GM10266 (cell line): Measurements from ENCODE around the gene DCDC2.
"Not testable (repeated sequence)": the region's sequence is repeated elsewhere in the genome, so short reads cannot be mapped to it uniquely, and the experiment has no call there.

Experiments
- DNase-seq: peaks from one replicate; pipeline ENCODE4 v3.0.0; 2012; ENCODE audit errors: extremely low spot score
- TF ChIP-seq, protein P1 (sequence below): IDR thresholded peaks from 2 replicates; pipeline ENCODE4 v1.5.1; 2012; ENCODE audit warnings: mild to moderate bottlenecking, low read depth; ENCODE audit not compliant: control insufficient read depth, insufficient read depth; ENCODE audit errors: missing control alignments

The DCDC2 gene

GRCh38 chr6:24149296-24149695, 208.6 kb downstream of the DCDC2 start:
- no peak for DNase-seq
- TF ChIP-seq, protein P1, sequence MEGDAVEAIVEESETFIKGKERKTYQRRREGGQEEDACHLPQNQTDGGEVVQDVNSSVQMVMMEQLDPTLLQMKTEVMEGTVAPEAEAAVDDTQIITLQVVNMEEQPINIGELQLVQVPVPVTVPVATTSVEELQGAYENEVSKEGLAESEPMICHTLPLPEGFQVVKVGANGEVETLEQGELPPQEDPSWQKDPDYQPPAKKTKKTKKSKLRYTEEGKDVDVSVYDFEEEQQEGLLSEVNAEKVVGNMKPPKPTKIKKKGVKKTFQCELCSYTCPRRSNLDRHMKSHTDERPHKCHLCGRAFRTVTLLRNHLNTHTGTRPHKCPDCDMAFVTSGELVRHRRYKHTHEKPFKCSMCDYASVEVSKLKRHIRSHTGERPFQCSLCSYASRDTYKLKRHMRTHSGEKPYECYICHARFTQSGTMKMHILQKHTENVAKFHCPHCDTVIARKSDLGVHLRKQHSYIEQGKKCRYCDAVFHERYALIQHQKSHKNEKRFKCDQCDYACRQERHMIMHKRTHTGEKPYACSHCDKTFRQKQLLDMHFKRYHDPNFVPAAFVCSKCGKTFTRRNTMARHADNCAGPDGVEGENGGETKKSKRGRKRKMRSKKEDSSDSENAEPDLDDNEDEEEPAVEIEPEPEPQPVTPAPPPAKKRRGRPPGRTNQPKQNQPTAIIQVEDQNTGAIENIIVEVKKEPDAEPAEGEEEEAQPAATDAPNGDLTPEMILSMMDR = no peak

GRCh38 chr6:24148684-24149083, 209.2 kb downstream of the DCDC2 start:
- no peak for DNase-seq
- TF ChIP-seq, protein P1 = no peak

DNA sequence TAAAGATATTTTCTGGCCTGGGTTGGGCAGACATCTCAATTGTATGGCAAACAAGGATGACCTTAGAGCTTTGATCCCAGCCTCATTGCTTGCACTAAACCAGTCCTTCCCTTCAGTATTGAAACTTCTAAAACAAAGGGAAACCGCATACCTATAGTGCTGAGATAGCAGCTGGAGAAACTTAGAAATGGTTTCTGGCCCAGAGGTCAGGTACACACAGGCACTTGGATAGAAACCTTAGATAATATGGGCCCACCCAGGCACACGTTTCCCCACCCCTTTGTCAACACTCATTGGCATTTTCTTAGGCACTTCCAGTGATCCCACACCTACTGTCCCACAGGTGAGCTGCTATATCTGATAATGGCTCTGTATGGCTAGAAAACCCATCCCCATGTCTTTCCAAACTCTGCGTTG, 209.7 kb downstream of the DCDC2 start:
- no peak for DNase-seq
- TF ChIP-seq, protein P1 = no peak

DNA sequence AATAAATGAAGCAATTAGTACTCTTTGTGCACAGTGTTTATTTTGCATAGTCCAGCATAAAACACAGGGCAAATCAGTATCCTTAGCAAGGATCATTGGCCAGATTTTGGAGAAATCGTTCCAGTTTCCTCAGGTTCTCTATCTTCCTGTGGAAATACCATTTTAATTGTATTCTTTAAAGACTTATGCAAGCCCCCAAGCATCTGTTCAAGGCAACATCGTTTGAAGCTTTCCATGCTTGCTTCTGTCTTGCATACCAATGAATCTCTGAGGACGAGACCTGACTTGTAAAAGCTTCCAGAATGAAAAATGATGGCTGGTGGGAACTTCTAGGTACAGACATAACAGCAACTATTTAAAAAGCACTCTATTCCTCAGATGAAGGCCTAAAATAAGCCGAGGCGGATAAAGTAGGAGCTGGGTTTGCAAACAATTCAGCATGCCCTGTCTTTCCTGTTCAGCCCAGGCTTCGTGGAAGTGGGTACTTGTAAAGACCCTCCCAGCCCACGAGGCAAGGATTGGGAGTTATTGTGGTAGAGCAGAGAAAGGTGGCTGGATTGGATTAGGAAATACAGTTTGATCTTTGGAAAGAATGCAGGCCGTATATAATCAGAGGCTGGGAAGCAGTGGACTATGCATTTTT, 210.2 kb downstream of the DCDC2 start:
- TF ChIP-seq, protein P1 = no peak

GRCh38 chr6:24146871-24147270, 211.0 kb downstream of the DCDC2 start:
- DNase-seq = no peak
- TF ChIP-seq, protein P1 = no peak

More for the DNA sequence above, 210.2 kb downstream of the DCDC2 start:
- DNase-seq = no peak

DNA sequence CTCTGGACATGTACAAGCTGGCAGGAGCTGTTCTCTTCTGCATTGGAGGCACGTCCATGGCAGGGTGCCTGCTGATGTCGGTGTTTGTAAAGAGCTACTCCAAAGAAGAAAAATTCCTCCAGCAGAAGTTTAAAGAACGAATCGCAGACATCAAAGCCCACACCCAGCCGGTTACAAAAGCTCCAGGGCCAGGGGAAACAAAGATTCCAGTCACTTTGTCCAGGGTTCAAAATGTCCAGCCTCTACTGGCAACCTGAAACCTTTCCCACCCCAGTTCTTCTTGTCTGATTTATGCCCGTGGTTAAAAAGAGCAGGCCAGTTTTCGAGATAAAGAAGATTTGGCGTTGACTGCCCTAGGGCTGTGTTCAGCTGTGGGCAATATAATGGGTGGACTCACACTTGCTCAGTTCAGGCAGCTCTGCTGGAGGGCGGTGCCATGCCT, 212.1 kb downstream of the DCDC2 start:
- TF ChIP-seq, protein P1 = no peak
- no peak for DNase-seq

GRCh38 chr6:24142733-24143132, 215.1 kb downstream of the DCDC2 start:
- DNase-seq = not testable (repeated sequence)

- no peak for DNase-seq
- TF ChIP-seq, protein P1 = no peak
Measured at GRCh38 chr6:24140591-24140990, 217.3 kb downstream of the DCDC2 start.
